Activated T-cell treated with anti-CD3 and anti-CD28 coated beads for 24 hours (primary cell): ENCODE results near the gene GRID1.
A peak's percentile ranks its signal among the peaks of the same experiment; 100 is the strongest.
"Not testable (repeated sequence)": the region's sequence is repeated elsewhere in the genome, so short reads cannot be mapped to it uniquely, and the experiment has no call there.

Experiments used
- DNase-seq: peaks from one replicate; pipeline ENCODE4 v3.0.0-alpha.2; 2020; ENCODE audit warnings: low read depth

Gene GRID1

GRCh38 chr10:86391986-86392722, 25.6 kb upstream of the GRID1 start:
- no peak for DNase-seq

- no peak for DNase-seq
Observed at GRCh38 chr10:86391236-86391840, 24.7 kb upstream of the GRID1 start.

- DNase-seq: no peak
Observed at GRCh38 chr10:86390337-86391120, 23.9 kb upstream of the GRID1 start.

GRCh38 chr10:86389441-86390193, 23.0 kb upstream of the GRID1 start:
- no peak for DNase-seq

GRCh38 chr10:86389109-86389440, 22.5 kb upstream of the GRID1 start:
- DNase-seq: not testable (repeated sequence)

- no peak for DNase-seq
Observed at GRCh38 chr10:86388119-86388704, 21.6 kb upstream of the GRID1 start.

- DNase-seq: no peak
Observed at GRCh38 chr10:86387178-86387794, 20.7 kb upstream of the GRID1 start.

- DNase-seq: no peak
Observed at GRCh38 chr10:86385806-86386205, 19.2 kb upstream of the GRID1 start.

GRCh38 chr10:86377797-86378146, 11.2 kb upstream of the GRID1 start:
- DNase-seq: no peak

GRCh38 chr10:86376852-86377796, 10.5 kb upstream of the GRID1 start:
- DNase-seq: peak; percentile 77

GRCh38 chr10:86376403-86376802, 9.8 kb upstream of the GRID1 start:
- no peak for DNase-seq

- DNase-seq: no peak
Observed at GRCh38 chr10:86375204-86375603, 8.6 kb upstream of the GRID1 start.

GRCh38 chr10:86374664-86375063, 8.1 kb upstream of the GRID1 start:
- DNase-seq: no peak

- DNase-seq: no peak
Observed at GRCh38 chr10:86373828-86374227, 7.2 kb upstream of the GRID1 start.

GRCh38 chr10:86373251-86373650, 6.7 kb upstream of the GRID1 start:
- DNase-seq: no peak

GRCh38 chr10:86372784-86373239, 6.2 kb upstream of the GRID1 start:
- no peak for DNase-seq

- DNase-seq: no peak
Observed at GRCh38 chr10:86372119-86372783, 5.7 kb upstream of the GRID1 start.

GRCh38 chr10:86371691-86372090, 5.1 kb upstream of the GRID1 start:
- DNase-seq: no peak

GRCh38 chr10:86371116-86371515, 4.5 kb upstream of the GRID1 start:
- DNase-seq: no peak

- DNase-seq: no peak
Observed at GRCh38 chr10:86370006-86370585, 3.5 kb upstream of the GRID1 start.
